Naive B cell (primary cell): ENCODE data around the gene OMG. TPM values are rescaled to one million over a fixed set of nuclear protein-coding genes. Genes with fewer than 3 reads are reported as not detected.
A peak's percentile ranks its signal among the peaks of the same experiment; 100 is the strongest.
"Not testable (repeated sequence)": the region's sequence is repeated elsewhere in the genome, so short reads cannot be mapped to it uniquely, and the experiment has no call there.

Experiments
- ATAC-seq, 2 donors: fragments of 150-1000 bp; cut with Tn5 transposase; 2 replicates each; pipeline ENCODE4 v1.10.0; 2021; ENCODE audit warnings: low read depth in 2 of 2, mild to moderate bottlenecking in 2 of 2, moderate library complexity in 2 of 2
- DNase-seq: peaks from one replicate; pipeline ENCODE4 v3.0.0; 2022
- H3K27ac Mint-ChIP-seq, 6 donors: one replicate each; pipeline ENCODE4 v1.8.0; 2020 to 2022; ENCODE audit warnings: mild to moderate bottlenecking in 6 of 6, mixed read lengths in 6 of 6, moderate library complexity in 5 of 6, inconsistent platforms in 2 of 6
- H3K27me3 Mint-ChIP-seq, 3 donors: one replicate each; pipeline ENCODE4 v1.8.0; 2021 to 2022; ENCODE audit warnings: mixed read lengths in 3 of 3, mild to moderate bottlenecking in 1 of 3
- H3K36me3 Mint-ChIP-seq, 2 donors: one replicate each; pipeline ENCODE4 v1.8.0; 2020 to 2022; ENCODE audit warnings: mixed read lengths in 2 of 2, inconsistent platforms in 1 of 2, mild to moderate bottlenecking in 1 of 2
- H3K4me1 Mint-ChIP-seq, 3 donors: one replicate each; pipeline ENCODE4 v1.8.0; 2020 to 2022; ENCODE audit warnings: mixed read lengths in 3 of 3, inconsistent platforms in 1 of 3, mild to moderate bottlenecking in 1 of 3, moderate library complexity in 1 of 3
- H3K4me3 Mint-ChIP-seq, 8 donors: one replicate each; pipeline ENCODE4 v1.8.0; 2020 to 2022; ENCODE audit warnings: mild to moderate bottlenecking in 8 of 8, mixed read lengths in 8 of 8, moderate library complexity in 8 of 8, inconsistent platforms in 2 of 8
- H3K9me3 Mint-ChIP-seq, 7 donors: one replicate each; pipeline ENCODE4 v1.8.0; 2020 to 2022; ENCODE audit warnings: mixed read lengths in 7 of 7, mild to moderate bottlenecking in 5 of 7, inconsistent platforms in 2 of 7, moderate library complexity in 1 of 7
- polyA plus RNA-seq, 6 donors: library from polyadenylated mRNA; unstranded; fragments of 300-500 nt; fragmentation: Illumina TruSeq; gene quantifications; one replicate each; pipeline ENCODE4 v1.2.3, GENCODE V29; 2021; ENCODE audit warnings: low read depth in 6 of 6

Gene OMG
- polyA plus RNA-seq, 6 donors from 2014 or later = 0.30 to 0.36 TPM; not detected in 4

GRCh38 chr17:31294820-31295488 is 2.1 kb downstream of the OMG start:
- ATAC-seq (no peak), DNase-seq (no peak)
- Mint-ChIP-seq H3K4me1 (peaks cover 0 to 7% (median 4%) of the 10 kb centered on the region in 3 donors), H3K4me3 (no peak overlapping the region), H3K27me3 (no peaks in the 10 kb centered on the region), H3K27ac (no peak overlapping the region), H3K9me3 (no peaks in the 10 kb centered on the region), H3K36me3 (peaks cover 0 to 5% of the 10 kb centered on the region in 2 donors)

- Mint-ChIP-seq H3K27ac (no peak overlapping the region), H3K4me1 (peaks cover 0 to 4% (median 3%) of the 10 kb centered on the region in 3 donors), H3K36me3 (peaks cover 0 to 5% of the 10 kb centered on the region in 2 donors), H3K9me3 (no peaks in the 10 kb centered on the region), H3K4me3 (no peak overlapping the region), H3K27me3 (no peaks in the 10 kb centered on the region)
- DNase-seq = no peak
- no peak for ATAC-seq
These were observed 2.8 kb downstream of the OMG start for GRCh38 chr17:31294231-31294630.

DNA sequence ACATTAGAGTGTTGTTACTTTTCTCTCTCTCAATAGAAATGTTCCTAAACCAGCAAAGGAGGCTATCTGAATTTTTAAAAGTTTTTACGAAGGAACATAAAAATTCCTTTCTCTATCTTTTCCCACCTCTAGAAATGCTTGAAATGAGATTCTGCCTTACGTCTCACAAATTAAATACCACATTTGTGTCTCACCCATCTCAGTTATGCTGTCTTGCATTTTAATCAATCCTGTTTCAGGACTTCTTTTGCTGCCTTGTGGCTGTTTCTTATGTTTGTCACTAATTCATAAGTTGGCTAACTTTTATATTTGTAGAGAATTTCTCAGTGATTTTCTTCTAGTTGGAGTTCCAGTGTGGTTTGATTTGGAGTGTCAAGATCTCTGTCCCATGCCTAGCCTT is 3.5 kb downstream of the OMG start:
- H3K9me3 Mint-ChIP-seq = no peaks in the 10 kb centered on the region
- DNase-seq (no peak), ATAC-seq (no peak)
- peak overlapping the region in 1 of 6 donors; percentile 66 for H3K27ac Mint-ChIP-seq
- H3K36me3 Mint-ChIP-seq = peaks cover 0 to 5% of the 10 kb centered on the region in 2 donors
- no peak overlapping the region for H3K4me3 Mint-ChIP-seq
- no peaks in the 10 kb centered on the region for H3K27me3 Mint-ChIP-seq
- H3K4me1 Mint-ChIP-seq = peaks cover 0 to 4% (median 3%) of the 10 kb centered on the region in 3 donors

DNA sequence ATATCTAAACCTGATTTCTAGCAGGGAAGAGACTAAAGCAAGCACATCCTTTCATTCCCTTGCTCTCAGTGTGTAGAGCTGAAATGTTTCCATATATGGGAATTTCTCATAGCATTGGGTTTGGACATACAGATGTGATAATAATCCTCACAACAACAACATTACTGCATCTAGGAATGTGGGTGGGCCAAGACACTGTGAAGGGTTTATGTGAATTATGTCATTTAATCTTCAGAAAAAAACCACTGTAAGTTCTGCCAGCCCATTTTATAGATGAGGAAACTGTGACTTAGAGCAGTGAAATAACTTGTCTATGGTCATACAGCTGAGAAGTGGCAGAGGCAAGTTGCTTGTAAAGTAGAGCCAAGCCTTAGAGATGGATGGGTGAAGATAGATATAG is 5.2 kb downstream of the OMG start:
- H3K27me3 Mint-ChIP-seq = no peaks in the 10 kb centered on the region
- H3K9me3 Mint-ChIP-seq = no peaks in the 10 kb centered on the region
- no peak overlapping the region for H3K4me3 Mint-ChIP-seq
- peaks cover 0 to 4% (median 3%) of the 10 kb centered on the region in 3 donors for H3K4me1 Mint-ChIP-seq
- DNase-seq = no peak
- H3K27ac Mint-ChIP-seq = no peak overlapping the region
- ATAC-seq = no peak
- H3K36me3 Mint-ChIP-seq = peaks cover 0 to 5% of the 10 kb centered on the region in 2 donors

DNA sequence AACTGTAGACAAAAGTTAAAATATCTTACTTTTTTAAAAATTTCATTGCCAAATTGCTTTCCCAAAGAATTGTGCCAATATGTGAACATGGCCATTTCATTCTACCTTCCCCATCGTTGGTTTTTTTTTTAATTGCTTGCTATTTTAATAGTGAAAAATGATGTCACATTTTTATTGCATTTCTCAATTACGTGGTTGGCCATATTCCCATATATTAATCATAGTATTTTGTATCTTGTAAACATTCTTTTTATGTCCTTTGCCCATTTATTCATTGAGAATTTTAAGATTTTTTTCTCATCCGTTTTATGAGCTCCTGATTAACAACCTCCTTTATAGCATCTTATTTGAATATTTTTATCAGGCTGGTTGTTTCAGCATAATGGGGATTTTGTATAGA is 7.2 kb downstream of the OMG start:
- Mint-ChIP-seq H3K27ac (peak overlapping the region in 1 of 6 donors; percentile 15), H3K27me3 (no peaks in the 10 kb centered on the region), H3K36me3 (peaks cover 0 to 5% of the 10 kb centered on the region in 2 donors), H3K9me3 (no peaks in the 10 kb centered on the region), H3K4me1 (peaks cover 0 to 3% (median 0%) of the 10 kb centered on the region in 3 donors), H3K4me3 (no peak overlapping the region)
- DNase-seq (no peak), ATAC-seq (no peak)

DNA sequence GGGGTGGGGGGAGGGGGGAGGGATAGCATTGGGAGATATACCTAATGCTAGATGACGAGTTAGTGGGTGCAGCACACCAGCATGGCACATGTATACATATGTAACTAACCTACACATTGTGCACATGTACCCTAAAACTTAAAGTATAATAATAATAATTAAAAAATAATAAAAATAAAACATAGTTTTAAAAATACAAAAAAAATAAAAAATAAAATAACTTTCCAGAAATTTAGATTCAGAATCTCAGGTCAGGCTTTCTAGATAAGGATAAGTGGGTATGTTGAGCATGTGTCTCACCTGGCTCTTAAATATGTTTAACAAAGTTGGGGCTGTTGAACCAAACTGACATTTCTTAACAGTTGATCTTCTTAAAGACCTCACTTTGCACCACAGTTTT is 9.1 kb downstream of the OMG start:
- H3K36me3 Mint-ChIP-seq, H3K9me3 Mint-ChIP-seq, H3K4me3 Mint-ChIP-seq, DNase-seq, H3K27ac Mint-ChIP-seq, H3K27me3 Mint-ChIP-seq, ATAC-seq, H3K4me1 Mint-ChIP-seq: not testable (repeated sequence)

- no peaks in the 10 kb centered on the region for H3K27me3 Mint-ChIP-seq
- ATAC-seq = no peak
- peaks cover 0 to 3% (median 0%) of the 10 kb centered on the region in 3 donors for H3K4me1 Mint-ChIP-seq
- H3K27ac Mint-ChIP-seq = no peak overlapping the region
- H3K9me3 Mint-ChIP-seq = peaks cover 0 to 3% (median 0%) of the 10 kb centered on the region in 7 donors
- DNase-seq = no peak
- H3K4me3 Mint-ChIP-seq = no peak overlapping the region
- peaks cover 0 to under 1% of the 10 kb centered on the region in 2 donors for H3K36me3 Mint-ChIP-seq
These were observed 10.5 kb downstream of the OMG start for GRCh38 chr17:31286587-31286986.

- no peaks in the 10 kb centered on the region for H3K27me3 Mint-ChIP-seq
- ATAC-seq = no peak
- H3K9me3 Mint-ChIP-seq = peaks cover 0 to 3% (median 0%) of the 10 kb centered on the region in 7 donors
- H3K36me3 Mint-ChIP-seq = no peaks in the 10 kb centered on the region
- H3K4me3 Mint-ChIP-seq = no peak overlapping the region
- H3K4me1 Mint-ChIP-seq = no peaks in the 10 kb centered on the region
- H3K27ac Mint-ChIP-seq = no peak overlapping the region
- DNase-seq = no peak
These were observed 13.2 kb downstream of the OMG start for GRCh38 chr17:31283841-31284240.

GRCh38 chr17:31281061-31281460 is 16.0 kb downstream of the OMG start:
- Mint-ChIP-seq H3K4me3 (no peak overlapping the region), H3K27me3 (no peaks in the 10 kb centered on the region), H3K27ac (no peak overlapping the region), H3K4me1 (no peaks in the 10 kb centered on the region), H3K9me3 (peaks cover 0 to 3% (median 0%) of the 10 kb centered on the region in 7 donors), H3K36me3 (peaks cover 0 to 13% of the 10 kb centered on the region in 2 donors)
- DNase-seq (no peak), ATAC-seq (no peak)

DNA sequence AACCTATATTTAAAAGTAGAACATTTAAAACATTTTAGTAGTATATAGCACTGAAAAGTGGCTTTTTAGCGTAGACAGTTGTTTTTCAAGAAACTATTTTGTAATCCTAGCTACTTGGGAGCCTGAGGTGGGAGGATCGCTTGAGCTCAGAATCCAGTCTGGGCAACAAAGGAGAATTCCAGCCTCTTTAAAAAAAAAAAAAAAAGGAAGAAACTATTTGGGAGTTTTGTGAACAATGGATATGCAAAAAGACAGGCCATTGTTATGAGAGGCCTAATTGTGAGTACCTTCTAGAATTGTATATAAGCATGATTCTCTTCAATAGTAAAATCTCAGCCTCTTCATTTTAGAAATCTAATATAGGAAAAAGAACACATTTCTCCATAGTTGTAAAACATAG is 17.6 kb downstream of the OMG start:
- ATAC-seq (no peak), DNase-seq (no peak)
- no peaks in the 10 kb centered on the region for H3K4me1 Mint-ChIP-seq
- H3K27ac Mint-ChIP-seq = no peak overlapping the region
- H3K4me3 Mint-ChIP-seq = no peak overlapping the region
- peaks cover 0 to 13% of the 10 kb centered on the region in 2 donors for H3K36me3 Mint-ChIP-seq
- no peaks in the 10 kb centered on the region for H3K27me3 Mint-ChIP-seq
- H3K9me3 Mint-ChIP-seq = peaks cover 0 to 3% (median 0%) of the 10 kb centered on the region in 7 donors

DNA sequence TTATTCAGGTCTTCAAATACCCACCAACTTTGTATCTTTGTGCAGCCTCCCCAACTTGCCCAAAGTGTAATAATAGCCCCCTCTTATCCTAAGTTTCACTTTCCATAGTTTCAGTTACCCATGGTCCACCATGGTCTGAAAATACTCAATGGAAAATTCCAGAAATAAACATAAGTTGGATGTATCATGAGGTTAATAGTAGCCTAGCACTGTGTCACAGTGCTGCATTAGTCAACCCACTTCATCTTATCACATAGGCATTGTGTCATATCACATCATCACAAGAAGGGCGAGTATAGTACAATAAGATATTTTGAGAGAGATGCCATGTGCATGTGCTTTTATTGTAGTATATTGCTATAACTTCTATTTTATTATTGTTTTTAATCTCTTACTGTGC is 21.9 kb downstream of the OMG start:
- Mint-ChIP-seq H3K9me3 (no peaks in the 10 kb centered on the region), H3K36me3 (peaks cover 0 to 13% of the 10 kb centered on the region in 2 donors), H3K27ac (no peak overlapping the region), H3K27me3 (no peaks in the 10 kb centered on the region), H3K4me1 (no peaks in the 10 kb centered on the region), H3K4me3 (no peak overlapping the region)
- DNase-seq (no peak), ATAC-seq (no peak)

GRCh38 chr17:31274252-31274651 is 22.8 kb downstream of the OMG start:
- no peak for ATAC-seq
- no peak overlapping the region for H3K27ac Mint-ChIP-seq
- H3K4me3 Mint-ChIP-seq = no peak overlapping the region
- DNase-seq = no peak
- H3K36me3 Mint-ChIP-seq = peaks cover 0 to 19% of the 10 kb centered on the region in 2 donors
- H3K4me1 Mint-ChIP-seq = no peaks in the 10 kb centered on the region
- H3K27me3 Mint-ChIP-seq = no peaks in the 10 kb centered on the region
- H3K9me3 Mint-ChIP-seq = no peaks in the 10 kb centered on the region

- Mint-ChIP-seq H3K9me3 (no peaks in the 10 kb centered on the region), H3K27ac (no peak overlapping the region), H3K36me3 (peaks cover 0 to 22% of the 10 kb centered on the region in 2 donors), H3K27me3 (no peaks in the 10 kb centered on the region), H3K4me3 (no peak overlapping the region), H3K4me1 (no peaks in the 10 kb centered on the region)
- DNase-seq = no peak
- ATAC-seq = no peak
These were observed 23.5 kb downstream of the OMG start for GRCh38 chr17:31273516-31273915.

DNA sequence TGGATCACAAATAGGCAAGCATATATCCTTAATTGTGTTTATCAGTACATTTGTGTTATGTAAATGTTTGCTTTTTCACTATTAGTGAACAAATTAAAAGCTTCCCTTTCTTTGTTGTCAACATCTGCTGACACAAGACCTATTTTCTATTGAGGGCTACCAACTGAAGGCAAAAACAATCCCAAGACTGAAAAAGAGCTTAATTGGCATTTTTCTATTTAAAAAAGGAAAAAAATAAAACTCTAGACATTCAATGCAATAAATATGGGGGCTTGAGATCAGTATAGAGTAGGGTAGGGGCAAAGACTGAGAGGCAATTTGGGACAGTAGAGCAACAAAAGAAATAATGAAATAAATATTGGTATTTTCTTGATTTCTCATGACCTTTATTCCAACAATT is 24.2 kb downstream of the OMG start:
- Mint-ChIP-seq H3K27me3 (no peaks in the 10 kb centered on the region), H3K9me3 (no peaks in the 10 kb centered on the region), H3K36me3 (peaks cover 3 to 18% of the 10 kb centered on the region in 2 donors), H3K4me3 (no peak overlapping the region), H3K27ac (peak overlapping the region in 1 of 6 donors; percentile 76), H3K4me1 (no peaks in the 10 kb centered on the region)
- DNase-seq (no peak), ATAC-seq (no peak)
